K562 (cell line): Measurements from ENCODE around the gene GTPBP1. TPM values are rescaled to one million over a fixed set of nuclear protein-coding genes. Genes with fewer than 3 reads are reported as not detected.

Experiments used
- BRF1 ChIP-seq: IDR thresholded peaks from 3 replicates; pipeline ENCODE4 v1.6.1; 2011; ENCODE audit warnings: borderline replicate concordance, mild to moderate bottlenecking; ENCODE audit not compliant: insufficient read length; ENCODE audit errors: extremely low read depth
- ESRRA ChIP-seq: fragments of 450-650 bp; IDR thresholded peaks from 2 replicates; pipeline ENCODE4 v1.6.1; 2014; ENCODE audit warnings: low read depth, mild to moderate bottlenecking, moderate library complexity, borderline replicate concordance
- HMG20B ChIP-seq: fragments of 250-450 bp; sonication (Bioruptor Pico); IDR thresholded peaks from 2 replicates; pipeline ENCODE4 v1.5.0; 2021; ENCODE audit warnings: mild to moderate bottlenecking
- KLF13 ChIP-seq: fragments of 450-650 bp; IDR thresholded peaks from 2 replicates; pipeline ENCODE4 v1.6.1; 2016; ENCODE audit warnings: missing genetic modification characterization, low read depth, mild to moderate bottlenecking, missing compliant biosample characterization, moderate library complexity, borderline replicate concordance
- MTA1 ChIP-seq: fragments of 450-650 bp; IDR thresholded peaks from 2 replicates; pipeline ENCODE4 v1.6.1; 2017; ENCODE audit warnings: borderline replicate concordance
- NCOA6 ChIP-seq: fragments of 450-650 bp; IDR thresholded peaks from 2 replicates; pipeline ENCODE4 v1.6.1; 2017; ENCODE audit warnings: mild to moderate bottlenecking
- STAT5A ChIP-seq: IDR thresholded peaks from 2 replicates; pipeline ENCODE4 v1.6.1; 2012; ENCODE audit warnings: low read length, inconsistent platforms, borderline replicate concordance
- ZNF212 ChIP-seq: fragments of 450-650 bp; formaldehyde crosslinking; IDR thresholded peaks from 2 replicates; pipeline ENCODE4 v1.4.0; 2020; ENCODE audit warnings: mild to moderate bottlenecking
- ZNF445 ChIP-seq: fragments of 250-450 bp; sonication (Bioruptor Pico); IDR thresholded peaks from 2 replicates; pipeline ENCODE4 v1.4.0; 2020; ENCODE audit warnings: low read depth, mild to moderate bottlenecking, moderate library complexity
- ZNF696 ChIP-seq: fragments of 250-450 bp; sonication (Bioruptor Pico); conservative IDR thresholded peaks from 2 replicates; pipeline ENCODE4 v1.4.0; 2020; ENCODE audit warnings: mild to moderate bottlenecking, moderate library complexity
- polyA plus RNA-seq, 8 experiments: library from polyadenylated mRNA; depleted of rRNA in 4 of 8; stranded (reverse) in 5 of 8; unstranded in 3 of 8; fragments of >200 nt; fragmentation: Nextera tagmentation in 2 of 8; fragmentation: Illumina TruSeq in 1 of 8; extraction: Ambion mirVana in 2 of 8; extraction: Trizol in 1 of 8; gene quantifications; 2 replicates each; pipeline versions ENCODE4 v1.2.1 to v1.2.3, GENCODE V29; 2011 to 2014; ENCODE audit warnings: inconsistent platforms in 1 of 8, missing spikeins in 1 of 8
- total RNA-seq, 7 experiments: library from RNA; depleted of rRNA in 6 of 7; stranded (reverse); fragments of >200 nt in 6 of 7; fragmentation: Illumina TruSeq in 2 of 7; extraction: Trizol in 2 of 7; gene quantifications; 2 replicates each; pipeline versions ENCODE4 v1.2.1 to v1.2.3, GENCODE V29; 2011 to 2021; ENCODE audit warnings: low replicate concordance in 1 of 7
- TF ChIP-seq, protein P1 (sequence below): sonication (generic); formaldehyde crosslinking; IDR thresholded peaks from 2 replicates; pipeline ENCODE4 v1.8.0; 2023; ENCODE audit warnings: mild to moderate bottlenecking, missing genetic modification reagents
- TF ChIP-seq, protein P2 (sequence below): sonication (generic); formaldehyde crosslinking; IDR thresholded peaks from 2 replicates; pipeline ENCODE4 v1.8.0; 2022; ENCODE audit warnings: missing genetic modification reagents, mild to moderate bottlenecking, moderate library complexity, borderline replicate concordance
- TF ChIP-seq, protein P3 (sequence below): sonication (generic); formaldehyde crosslinking; IDR thresholded peaks from 2 replicates; pipeline ENCODE4 v1.9.0; 2022; ENCODE audit warnings: mild to moderate bottlenecking, missing genetic modification reagents
- TF ChIP-seq, protein P4 (sequence below): fragments of 250-450 bp; sonication (Bioruptor Pico); IDR thresholded peaks from 2 replicates; pipeline ENCODE4 v1.5.0; 2021
- TF ChIP-seq, protein P5 (sequence below): fragments of 250-450 bp; sonication (Bioruptor Pico); IDR thresholded peaks from 2 replicates; pipeline ENCODE4 v1.4.0; 2020; ENCODE audit warnings: mild to moderate bottlenecking, moderate library complexity
- TF ChIP-seq, protein P6 (sequence below): fragments of 450-650 bp; IDR thresholded peaks from 2 replicates; pipeline ENCODE4 v1.7.1; 2018; ENCODE audit warnings: mild to moderate bottlenecking, low read depth; ENCODE audit not compliant: partially characterized antibody

Gene GTPBP1
- total and polyA plus RNA-seq, 9 of the 15 experiments (the other 6 are each of a cell fraction or from before 2014, with no cell fraction given): 0.83 to 53.2 (median 23.3) TPM

DNA sequence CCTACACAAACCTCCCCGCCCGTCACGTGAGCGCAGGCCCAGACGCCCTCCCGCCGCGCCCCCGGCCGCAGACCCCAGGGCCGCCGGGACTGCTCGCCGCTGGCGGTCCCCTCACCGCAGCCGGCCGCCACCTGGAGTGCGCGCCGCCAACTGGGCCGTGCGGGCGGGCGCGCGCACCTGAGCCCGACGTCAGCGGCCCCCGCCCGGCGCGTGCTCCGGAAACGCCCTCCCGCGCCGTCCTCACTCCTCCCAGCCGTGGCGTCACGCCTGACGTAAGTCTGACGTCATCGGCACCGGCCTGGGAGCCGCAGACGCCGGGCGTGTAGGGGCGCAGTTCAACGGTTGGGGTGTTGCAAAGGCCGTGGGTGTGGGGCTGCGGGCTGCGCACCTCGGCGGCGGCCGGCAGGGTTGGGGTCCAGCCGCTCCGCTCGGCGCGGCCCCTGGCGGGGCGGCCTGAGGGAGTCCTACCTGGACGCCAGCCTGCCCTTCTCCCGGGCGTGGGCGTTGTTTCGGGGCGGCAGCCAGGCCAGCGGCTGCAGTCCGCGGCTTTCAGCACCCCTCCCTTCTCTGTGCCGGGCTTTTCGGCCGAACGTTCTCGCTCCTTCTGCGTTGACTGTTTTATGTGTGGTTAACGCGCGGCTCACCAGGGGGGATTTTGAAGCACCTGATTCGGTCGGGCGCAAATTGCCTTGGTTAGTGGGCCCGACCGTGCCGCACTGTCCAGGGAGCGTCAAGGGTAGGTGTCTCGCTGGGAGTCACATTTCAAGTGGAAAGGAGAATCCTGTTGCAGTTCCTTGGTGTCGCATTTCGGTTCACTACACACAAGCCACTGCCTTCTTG lies 4.7 kb upstream of the GTPBP1 start, which contains the start of gene JOSD1 (continued):
- TF ChIP-seq, protein P1, sequence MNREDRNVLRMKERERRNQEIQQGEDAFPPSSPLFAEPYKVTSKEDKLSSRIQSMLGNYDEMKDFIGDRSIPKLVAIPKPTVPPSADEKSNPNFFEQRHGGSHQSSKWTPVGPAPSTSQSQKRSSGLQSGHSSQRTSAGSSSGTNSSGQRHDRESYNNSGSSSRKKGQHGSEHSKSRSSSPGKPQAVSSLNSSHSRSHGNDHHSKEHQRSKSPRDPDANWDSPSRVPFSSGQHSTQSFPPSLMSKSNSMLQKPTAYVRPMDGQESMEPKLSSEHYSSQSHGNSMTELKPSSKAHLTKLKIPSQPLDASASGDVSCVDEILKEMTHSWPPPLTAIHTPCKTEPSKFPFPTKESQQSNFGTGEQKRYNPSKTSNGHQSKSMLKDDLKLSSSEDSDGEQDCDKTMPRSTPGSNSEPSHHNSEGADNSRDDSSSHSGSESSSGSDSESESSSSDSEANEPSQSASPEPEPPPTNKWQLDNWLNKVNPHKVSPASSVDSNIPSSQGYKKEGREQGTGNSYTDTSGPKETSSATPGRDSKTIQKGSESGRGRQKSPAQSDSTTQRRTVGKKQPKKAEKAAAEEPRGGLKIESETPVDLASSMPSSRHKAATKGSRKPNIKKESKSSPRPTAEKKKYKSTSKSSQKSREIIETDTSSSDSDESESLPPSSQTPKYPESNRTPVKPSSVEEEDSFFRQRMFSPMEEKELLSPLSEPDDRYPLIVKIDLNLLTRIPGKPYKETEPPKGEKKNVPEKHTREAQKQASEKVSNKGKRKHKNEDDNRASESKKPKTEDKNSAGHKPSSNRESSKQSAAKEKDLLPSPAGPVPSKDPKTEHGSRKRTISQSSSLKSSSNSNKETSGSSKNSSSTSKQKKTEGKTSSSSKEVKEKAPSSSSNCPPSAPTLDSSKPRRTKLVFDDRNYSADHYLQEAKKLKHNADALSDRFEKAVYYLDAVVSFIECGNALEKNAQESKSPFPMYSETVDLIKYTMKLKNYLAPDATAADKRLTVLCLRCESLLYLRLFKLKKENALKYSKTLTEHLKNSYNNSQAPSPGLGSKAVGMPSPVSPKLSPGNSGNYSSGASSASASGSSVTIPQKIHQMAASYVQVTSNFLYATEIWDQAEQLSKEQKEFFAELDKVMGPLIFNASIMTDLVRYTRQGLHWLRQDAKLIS: no peak
- TF ChIP-seq KLF13 (tag) (no peak), HMG20B (CRISPR knock-in tag) (no peak), ZNF212 (CRISPR knock-in tag) (no peak), STAT5A (no peak), ZNF445 (no peak), BRF1 (no peak), NCOA6 (no peak), ESRRA (peak; percentile 66; the same call in 1 of the 2 replicates), MTA1 (no peak), ZNF696 (CRISPR knock-in tag) (no peak)
- TF ChIP-seq, protein P2, sequence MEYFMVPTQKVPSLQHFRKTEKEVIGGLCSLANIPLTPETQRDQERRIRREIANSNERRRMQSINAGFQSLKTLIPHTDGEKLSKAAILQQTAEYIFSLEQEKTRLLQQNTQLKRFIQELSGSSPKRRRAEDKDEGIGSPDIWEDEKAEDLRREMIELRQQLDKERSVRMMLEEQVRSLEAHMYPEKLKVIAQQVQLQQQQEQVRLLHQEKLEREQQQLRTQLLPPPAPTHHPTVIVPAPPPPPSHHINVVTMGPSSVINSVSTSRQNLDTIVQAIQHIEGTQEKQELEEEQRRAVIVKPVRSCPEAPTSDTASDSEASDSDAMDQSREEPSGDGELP (CRISPR knock-in tag): peak; percentile 62; the same call in 1 of the 2 replicates
- TF ChIP-seq, protein P3, sequence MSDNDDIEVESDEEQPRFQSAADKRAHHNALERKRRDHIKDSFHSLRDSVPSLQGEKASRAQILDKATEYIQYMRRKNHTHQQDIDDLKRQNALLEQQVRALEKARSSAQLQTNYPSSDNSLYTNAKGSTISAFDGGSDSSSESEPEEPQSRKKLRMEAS (CRISPR knock-in tag): peak; percentile 54
- TF ChIP-seq, protein P4, sequence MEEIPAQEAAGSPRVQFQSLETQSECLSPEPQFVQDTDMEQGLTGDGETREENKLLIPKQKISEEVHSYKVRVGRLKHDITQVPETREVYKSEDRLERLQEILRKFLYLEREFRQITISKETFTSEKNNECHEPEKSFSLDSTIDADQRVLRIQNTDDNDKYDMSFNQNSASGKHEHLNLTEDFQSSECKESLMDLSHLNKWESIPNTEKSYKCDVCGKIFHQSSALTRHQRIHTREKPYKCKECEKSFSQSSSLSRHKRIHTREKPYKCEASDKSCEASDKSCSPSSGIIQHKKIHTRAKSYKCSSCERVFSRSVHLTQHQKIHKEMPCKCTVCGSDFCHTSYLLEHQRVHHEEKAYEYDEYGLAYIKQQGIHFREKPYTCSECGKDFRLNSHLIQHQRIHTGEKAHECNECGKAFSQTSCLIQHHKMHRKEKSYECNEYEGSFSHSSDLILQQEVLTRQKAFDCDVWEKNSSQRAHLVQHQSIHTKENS (CRISPR knock-in tag): no peak
- TF ChIP-seq, protein P5, sequence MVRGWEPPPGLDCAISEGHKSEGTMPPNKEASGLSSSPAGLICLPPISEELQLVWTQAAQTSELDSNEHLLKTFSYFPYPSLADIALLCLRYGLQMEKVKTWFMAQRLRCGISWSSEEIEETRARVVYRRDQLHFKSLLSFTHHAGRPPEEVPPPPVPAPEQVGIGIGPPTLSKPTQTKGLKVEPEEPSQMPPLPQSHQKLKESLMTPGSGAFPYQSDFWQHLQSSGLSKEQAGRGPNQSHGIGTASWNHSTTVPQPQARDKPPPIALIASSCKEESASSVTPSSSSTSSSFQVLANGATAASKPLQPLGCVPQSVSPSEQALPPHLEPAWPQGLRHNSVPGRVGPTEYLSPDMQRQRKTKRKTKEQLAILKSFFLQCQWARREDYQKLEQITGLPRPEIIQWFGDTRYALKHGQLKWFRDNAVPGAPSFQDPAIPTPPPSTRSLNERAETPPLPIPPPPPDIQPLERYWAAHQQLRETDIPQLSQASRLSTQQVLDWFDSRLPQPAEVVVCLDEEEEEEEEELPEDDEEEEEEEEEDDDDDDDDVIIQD (CRISPR knock-in tag): no peak
- TF ChIP-seq, protein P6, sequence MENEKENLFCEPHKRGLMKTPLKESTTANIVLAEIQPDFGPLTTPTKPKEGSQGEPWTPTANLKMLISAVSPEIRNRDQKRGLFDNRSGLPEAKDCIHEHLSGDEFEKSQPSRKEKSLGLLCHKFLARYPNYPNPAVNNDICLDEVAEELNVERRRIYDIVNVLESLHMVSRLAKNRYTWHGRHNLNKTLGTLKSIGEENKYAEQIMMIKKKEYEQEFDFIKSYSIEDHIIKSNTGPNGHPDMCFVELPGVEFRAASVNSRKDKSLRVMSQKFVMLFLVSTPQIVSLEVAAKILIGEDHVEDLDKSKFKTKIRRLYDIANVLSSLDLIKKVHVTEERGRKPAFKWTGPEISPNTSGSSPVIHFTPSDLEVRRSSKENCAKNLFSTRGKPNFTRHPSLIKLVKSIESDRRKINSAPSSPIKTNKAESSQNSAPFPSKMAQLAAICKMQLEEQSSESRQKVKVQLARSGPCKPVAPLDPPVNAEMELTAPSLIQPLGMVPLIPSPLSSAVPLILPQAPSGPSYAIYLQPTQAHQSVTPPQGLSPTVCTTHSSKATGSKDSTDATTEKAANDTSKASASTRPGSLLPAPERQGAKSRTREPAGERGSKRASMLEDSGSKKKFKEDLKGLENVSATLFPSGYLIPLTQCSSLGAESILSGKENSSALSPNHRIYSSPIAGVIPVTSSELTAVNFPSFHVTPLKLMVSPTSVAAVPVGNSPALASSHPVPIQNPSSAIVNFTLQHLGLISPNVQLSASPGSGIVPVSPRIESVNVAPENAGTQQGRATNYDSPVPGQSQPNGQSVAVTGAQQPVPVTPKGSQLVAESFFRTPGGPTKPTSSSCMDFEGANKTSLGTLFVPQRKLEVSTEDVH: peak; percentile 55
